Neural progenitor cell (in vitro differentiated cells): ENCODE results near the gene CAPZA1. TPM values are rescaled to one million over a fixed set of nuclear protein-coding genes. Genes with fewer than 3 reads are reported as not detected.

Source experiments
- DNase-seq: peaks from one replicate; pipeline ENCODE4 v3.0.0-alpha.2; 2016; ENCODE audit warnings: low spot score
- H2AFZ ChIP-seq: fragments of 200-600 bp; sonication (generic); replicated peaks from 2 replicates; pipeline ENCODE4 v1.6.1; 2016; ENCODE audit warnings: antibody characterized with exemption
- H3F3A ChIP-seq: fragments of 200-600 bp; sonication (generic); 2 replicates; pipeline ENCODE4 v1.6.1; 2016; ENCODE audit warnings: antibody characterized with exemption, low read depth
- H3K27ac ChIP-seq: fragments of 200-600 bp; sonication (generic); 2 replicates; pipeline ENCODE4 v1.5.1; 2016; ENCODE audit warnings: mild to moderate bottlenecking
- H3K27me3 ChIP-seq: fragments of 200-600 bp; sonication (generic); 2 replicates; pipeline ENCODE4 v1.6.1; 2016; ENCODE audit warnings: mild to moderate bottlenecking, moderate library complexity
- H3K36me3 ChIP-seq: fragments of 200-600 bp; sonication (generic); 2 replicates; pipeline ENCODE4 v1.5.1; 2016
- H3K4me1 ChIP-seq: fragments of 200-600 bp; sonication (generic); 2 replicates; pipeline ENCODE4 v1.6.1; 2016; ENCODE audit warnings: mixed run types
- H3K4me2 ChIP-seq: fragments of 200-600 bp; sonication (generic); 2 replicates; pipeline ENCODE4 v1.6.1; 2016
- H3K4me3 ChIP-seq: fragments of 200-600 bp; sonication (generic); 2 replicates; pipeline ENCODE4 v1.5.1; 2016
- H3K79me2 ChIP-seq: fragments of 200-600 bp; sonication (generic); 2 replicates; pipeline ENCODE4 v1.6.1; 2016; ENCODE audit warnings: low read depth
- H3K9ac ChIP-seq: fragments of 200-600 bp; sonication (generic); 2 replicates; pipeline ENCODE4 v1.6.1; 2016
- H3K9me3 ChIP-seq: fragments of 200-600 bp; sonication (generic); 2 replicates; pipeline ENCODE4 v1.5.1; 2016; ENCODE audit warnings: low read depth
- H4K20me1 ChIP-seq: fragments of 200-600 bp; sonication (generic); 2 replicates; pipeline ENCODE4 v1.6.1; 2016; ENCODE audit warnings: low read depth
- H3K27ac Mint-ChIP-seq: 3 replicates; pipeline ENCODE4 v1.8.0; 2021; ENCODE audit warnings: mixed read lengths
- H3K27me3 Mint-ChIP-seq: 2 replicates; pipeline ENCODE4 v1.8.0; 2022; ENCODE audit warnings: low read depth, mild to moderate bottlenecking, inconsistent platforms, moderate library complexity, mixed read lengths; ENCODE audit not compliant: insufficient read depth
- H3K36me3 Mint-ChIP-seq: 3 replicates; pipeline ENCODE4 v1.8.0; 2021; ENCODE audit warnings: mixed read lengths
- H3K4me1 Mint-ChIP-seq: 3 replicates; pipeline ENCODE4 v1.8.0; 2021; ENCODE audit warnings: mixed read lengths
- H3K4me3 Mint-ChIP-seq: 3 replicates; pipeline ENCODE4 v1.8.0; 2021; ENCODE audit warnings: mild to moderate bottlenecking, moderate library complexity, mixed read lengths
- H3K9me3 Mint-ChIP-seq: 3 replicates; pipeline ENCODE4 v1.8.0; 2020; ENCODE audit warnings: mixed read lengths
- CTCF ChIP-seq: fragments of 200-600 bp; sonication (generic); IDR thresholded peaks from 2 replicates; pipeline ENCODE4 v1.5.1; 2017; ENCODE audit warnings: antibody characterized with exemption, mild to moderate bottlenecking
- EZH2 ChIP-seq: fragments of 200-600 bp; sonication (generic); IDR thresholded peaks from 2 replicates; pipeline ENCODE4 v1.6.1; 2017; ENCODE audit warnings: antibody characterized with exemption, mild to moderate bottlenecking, moderate library complexity
- EZH2phosphoT487 ChIP-seq: fragments of 200-600 bp; sonication (generic); IDR thresholded peaks from 2 replicates; pipeline ENCODE4 v1.6.1; 2017; ENCODE audit warnings: antibody characterized with exemption
- total RNA-seq: library from RNA; depleted of rRNA; stranded (reverse); fragments of >200 nt; gene quantifications from 2 replicates; pipeline ENCODE4 v1.2.3, GENCODE V29; 2015; ENCODE audit warnings: low replicate concordance

The CAPZA1 gene
- total RNA-seq, 1 donor from 2014 or later: 218 TPM

GRCh38 chr1:112708002-112708448 lies 88.4 kb downstream of the CAPZA1 start:
- H3K36me3 ChIP-seq: no peaks in the 10 kb centered on the region
- H3K27ac Mint-ChIP-seq: no peak overlapping the region
- TF ChIP-seq EZH2: no peak
- no peak for TF ChIP-seq CTCF
- TF ChIP-seq EZH2phosphoT487: no peak
- H3K9ac ChIP-seq: no peak overlapping the region
- H2AFZ ChIP-seq: peak overlapping the region; percentile 92
- H3F3A ChIP-seq: peaks cover 14% of the 10 kb centered on the region
- H3K4me2 ChIP-seq: peak overlapping the region; percentile 99
- peaks cover 33% of the 10 kb centered on the region for H3K4me1 ChIP-seq
- DNase-seq: no peak
- peaks cover 45% of the 10 kb centered on the region for H3K4me1 Mint-ChIP-seq
- H3K9me3 ChIP-seq: no peaks in the 10 kb centered on the region
- peaks cover 21% of the 10 kb centered on the region for H4K20me1 ChIP-seq
- H3K9me3 Mint-ChIP-seq: no peaks in the 10 kb centered on the region
- peaks cover 22% of the 10 kb centered on the region for H3K27me3 Mint-ChIP-seq
- peaks cover 3% of the 10 kb centered on the region for H3K36me3 Mint-ChIP-seq
- H3K4me3 ChIP-seq: peak overlapping the region; percentile 99
- peaks cover 48% of the 10 kb centered on the region for H3K27me3 ChIP-seq
- peak overlapping the region; percentile 83 for H3K4me3 Mint-ChIP-seq
- no peaks in the 10 kb centered on the region for H3K79me2 ChIP-seq
- no peak overlapping the region for H3K27ac ChIP-seq

- Histone ChIP-seq H3K4me3 (no peak overlapping the region), H3F3A (peaks cover 16% of the 10 kb centered on the region), H3K4me1 (peaks cover 33% of the 10 kb centered on the region), H4K20me1 (peaks cover 22% of the 10 kb centered on the region), H3K9ac (no peak overlapping the region), H3K36me3 (no peaks in the 10 kb centered on the region), H3K4me2 (no peak overlapping the region), H3K79me2 (no peaks in the 10 kb centered on the region), H3K27me3 (peaks cover 52% of the 10 kb centered on the region), H3K27ac (no peak overlapping the region), H2AFZ (no peak overlapping the region), H3K9me3 (no peaks in the 10 kb centered on the region)
- DNase-seq: no peak
- H3K36me3 Mint-ChIP-seq: peaks cover 4% of the 10 kb centered on the region
- H3K27ac Mint-ChIP-seq: no peak overlapping the region
- peak overlapping the region; percentile 83 for H3K4me3 Mint-ChIP-seq
- peaks cover 23% of the 10 kb centered on the region for H3K27me3 Mint-ChIP-seq
- no peaks in the 10 kb centered on the region for H3K9me3 Mint-ChIP-seq
- TF ChIP-seq EZH2: no peak
- no peak for TF ChIP-seq EZH2phosphoT487
- TF ChIP-seq CTCF: no peak
- peaks cover 42% of the 10 kb centered on the region for H3K4me1 Mint-ChIP-seq
Measured at GRCh38 chr1:112708489-112708888, 88.9 kb downstream of the CAPZA1 start.

- H3K27ac ChIP-seq: no peak overlapping the region
- no peak overlapping the region for H3K27ac Mint-ChIP-seq
- H3K27me3 ChIP-seq: peaks cover 69% of the 10 kb centered on the region
- no peaks in the 10 kb centered on the region for H3K9me3 ChIP-seq
- peaks cover 31% of the 10 kb centered on the region for H3K4me1 Mint-ChIP-seq
- H3K4me3 ChIP-seq: no peak overlapping the region
- H3K9ac ChIP-seq: no peak overlapping the region
- DNase-seq: no peak
- H2AFZ ChIP-seq: no peak overlapping the region
- no peaks in the 10 kb centered on the region for H3K9me3 Mint-ChIP-seq
- TF ChIP-seq EZH2phosphoT487: no peak
- TF ChIP-seq CTCF: no peak
- TF ChIP-seq EZH2: no peak
- H3K36me3 Mint-ChIP-seq: peaks cover 4% of the 10 kb centered on the region
- no peaks in the 10 kb centered on the region for H3K36me3 ChIP-seq
- peaks cover 32% of the 10 kb centered on the region for H3K4me1 ChIP-seq
- H3K4me2 ChIP-seq: no peak overlapping the region
- H4K20me1 ChIP-seq: peaks cover 18% of the 10 kb centered on the region
- H3K79me2 ChIP-seq: no peaks in the 10 kb centered on the region
- peaks cover 24% of the 10 kb centered on the region for H3K27me3 Mint-ChIP-seq
- H3F3A ChIP-seq: peaks cover 19% of the 10 kb centered on the region
- H3K4me3 Mint-ChIP-seq: no peak overlapping the region
Measured at GRCh38 chr1:112710159-112710558, 90.5 kb downstream of the CAPZA1 start.
